GM03348 (cell line): ENCODE data around the gene ARSB.

Experiments
- DNase-seq: peaks from one replicate; pipeline ENCODE4 v3.0.0; 2012; ENCODE audit warnings: low spot score

The ARSB gene

GRCh38 chr5:78837836-78838235 is 147.3 kb downstream of the ARSB start:
- DNase-seq, result no peak

- DNase-seq, result no peak
These were observed 149.9 kb downstream of the ARSB start for GRCh38 chr5:78835176-78835575.

- no peak for DNase-seq
These were observed 151.8 kb downstream of the ARSB start for GRCh38 chr5:78833284-78833683.

DNA sequence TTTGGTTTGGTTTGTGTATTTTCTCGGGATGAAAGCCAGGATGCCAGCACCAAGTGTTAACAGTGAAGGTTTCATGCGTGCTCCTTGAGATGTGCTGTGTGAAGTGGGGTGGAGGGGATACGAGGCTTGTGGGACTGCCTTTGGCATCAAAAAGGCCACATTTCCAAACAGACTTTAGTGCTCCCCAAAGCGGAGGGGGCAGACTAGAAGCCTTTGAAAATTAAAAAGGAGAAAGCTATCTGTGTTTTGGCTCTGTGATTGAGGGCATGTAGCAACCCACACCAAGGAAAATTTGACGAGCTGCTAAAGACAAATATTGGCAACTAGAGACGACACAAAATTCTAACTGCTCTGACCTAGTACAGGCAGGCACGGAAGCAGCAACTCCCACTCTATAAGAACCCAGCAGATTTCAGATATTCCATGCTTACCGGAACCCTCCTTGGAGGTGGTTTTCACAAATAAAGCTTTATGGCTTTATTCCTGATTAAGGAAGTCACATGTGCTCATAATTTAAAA is 154.5 kb downstream of the ARSB start:
- no peak for DNase-seq

DNA sequence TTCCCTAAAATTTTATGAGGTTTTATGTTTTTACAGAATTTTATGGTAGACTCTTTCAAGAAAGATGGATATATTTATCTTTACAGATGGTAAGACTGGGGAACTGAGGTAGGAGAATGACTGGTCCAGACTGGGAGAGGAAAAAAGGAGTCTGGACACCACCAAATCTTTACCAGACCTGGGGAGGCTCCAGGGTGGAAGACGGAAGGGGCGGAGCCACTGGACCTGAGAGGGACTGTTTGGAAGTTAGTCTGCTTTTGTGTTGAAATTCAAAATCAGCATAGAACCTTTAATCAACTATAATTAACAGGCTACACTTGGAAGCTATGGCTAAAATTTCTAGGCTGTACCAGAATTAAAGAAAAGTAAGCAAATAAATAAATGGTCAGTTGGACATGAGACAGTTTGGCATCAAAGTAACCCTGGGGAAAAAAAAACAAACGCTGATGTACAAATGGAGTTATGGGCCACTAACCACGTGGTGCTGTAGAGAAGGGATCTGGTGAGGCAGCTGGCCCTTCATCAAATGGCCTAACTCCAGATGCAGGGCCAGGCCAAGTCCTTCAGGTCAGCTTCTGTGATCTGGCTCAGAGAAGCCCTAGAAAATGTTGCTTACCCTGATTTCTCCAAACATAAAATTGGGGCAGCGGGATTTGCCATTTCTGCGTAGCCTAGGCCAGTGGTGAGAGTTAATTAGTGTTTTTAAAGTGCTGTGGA is 155.1 kb downstream of the ARSB start:
- DNase-seq, result peak; percentile 17

DNA sequence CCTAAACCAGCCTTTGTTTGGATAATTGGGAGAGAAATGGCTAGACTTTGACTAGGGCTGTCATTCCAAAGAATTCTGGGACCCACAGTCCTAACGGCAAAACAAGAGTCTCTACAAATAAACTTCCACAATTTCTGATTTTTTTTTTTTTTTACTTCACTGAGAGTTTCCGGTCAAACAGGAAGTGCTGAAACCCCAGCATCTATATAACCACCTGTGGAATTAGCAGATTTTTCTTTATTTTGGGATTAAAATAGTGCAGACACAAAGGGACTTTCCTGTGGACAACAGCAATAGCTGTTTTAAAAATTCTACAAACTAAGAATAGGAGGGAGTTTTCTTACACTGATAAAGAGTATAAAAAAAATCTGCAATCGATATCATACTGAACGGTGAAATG is 157.4 kb downstream of the ARSB start:
- DNase-seq, result no peak

DNA sequence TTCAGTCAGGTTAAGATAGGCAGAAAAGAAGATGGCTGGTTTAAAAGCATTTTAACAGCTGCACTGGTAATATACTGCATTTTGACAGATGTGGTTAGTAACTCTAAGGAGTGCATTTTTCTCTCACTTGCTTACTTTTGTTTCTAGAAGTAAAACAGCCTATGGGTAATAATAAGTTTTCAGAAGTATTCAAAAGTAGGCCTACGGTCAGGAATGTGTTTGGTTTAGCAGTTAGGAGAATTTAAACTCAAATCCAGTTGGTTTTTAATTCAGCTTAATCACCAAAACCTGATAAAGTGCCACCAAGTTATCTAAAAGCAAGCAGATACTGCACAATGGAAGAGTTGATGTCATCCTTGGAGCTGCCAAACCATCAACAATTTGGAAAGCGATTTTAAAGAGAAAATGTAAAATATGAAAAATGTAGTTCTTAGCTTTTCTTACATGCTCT is 160.3 kb downstream of the ARSB start:
- DNase-seq, result peak; percentile 37

GRCh38 chr5:78823196-78823595 is 161.9 kb downstream of the ARSB start:
- no peak for DNase-seq

GRCh38 chr5:78821536-78822021 is 163.5 kb downstream of the ARSB start:
- DNase-seq, result no peak

DNA sequence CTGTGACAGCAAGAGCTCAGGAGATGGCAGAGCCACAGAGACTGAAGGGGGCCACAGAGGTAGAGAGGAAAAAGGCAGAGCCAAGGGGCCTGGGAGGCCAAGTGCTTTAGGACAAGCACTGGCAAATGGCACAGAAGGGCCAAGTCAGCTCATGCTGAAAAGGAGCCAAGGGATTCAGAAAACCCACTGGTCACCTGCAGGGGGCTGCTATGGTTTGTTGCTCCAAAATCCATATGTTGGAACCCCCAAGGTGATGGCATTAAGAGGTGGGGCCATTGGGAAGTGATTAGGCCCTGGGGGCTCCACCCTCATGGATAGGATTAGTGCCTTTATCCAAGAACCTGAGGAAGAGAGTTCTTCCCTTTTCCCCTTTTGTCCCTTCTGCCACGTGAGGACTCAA is 165.4 kb downstream of the ARSB start:
- no peak for DNase-seq

DNA sequence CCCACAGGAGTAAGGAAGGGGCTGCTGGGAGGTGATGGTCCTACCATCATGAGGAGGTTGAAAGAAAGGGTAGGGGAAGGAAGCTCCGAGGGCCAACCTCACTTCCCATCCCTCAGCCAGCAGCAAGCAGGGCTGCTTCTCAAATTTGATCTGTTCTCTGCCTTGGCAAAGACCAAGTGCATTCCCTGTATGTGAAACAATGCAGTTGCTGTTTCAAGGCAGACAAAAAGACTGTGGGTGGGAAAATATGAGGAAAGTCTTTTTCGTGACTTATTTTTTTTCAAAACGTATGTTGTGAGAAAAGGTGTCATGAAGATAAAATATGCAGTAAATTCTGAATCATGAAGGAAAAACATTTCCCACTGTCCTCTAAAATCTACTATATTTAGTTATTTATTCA is 165.9 kb downstream of the ARSB start:
- DNase-seq, result peak; percentile 32

DNA sequence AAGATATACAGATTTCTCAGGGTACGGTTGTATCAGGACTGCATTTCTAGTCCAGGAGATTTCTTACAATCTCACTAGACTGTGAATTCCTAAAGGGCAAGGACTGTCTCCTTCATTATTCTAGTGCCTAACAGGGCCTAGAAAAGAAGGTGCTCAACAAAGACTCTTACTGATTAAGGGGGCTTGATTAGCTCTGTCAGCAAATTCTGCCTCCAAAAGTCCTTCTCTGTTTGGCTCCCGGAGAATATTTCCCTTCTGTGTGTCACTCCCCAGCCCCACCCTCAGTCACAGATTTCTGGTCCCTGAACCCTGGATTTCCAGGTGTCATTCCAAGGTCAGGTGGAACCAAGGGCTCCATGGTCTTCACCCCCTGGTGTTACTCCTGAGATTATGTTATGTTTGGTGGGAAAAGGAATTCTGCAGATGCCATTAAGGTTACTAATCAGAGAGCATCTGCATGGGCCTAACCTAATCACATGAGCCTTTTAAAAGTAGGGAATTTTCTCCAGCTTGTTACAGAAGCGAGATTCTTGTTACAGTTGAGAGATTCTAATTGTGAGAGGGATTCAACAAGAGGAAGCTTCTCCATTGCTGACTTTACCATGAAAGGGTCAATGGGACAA is 168.9 kb downstream of the ARSB start:
- DNase-seq, result no peak

DNA sequence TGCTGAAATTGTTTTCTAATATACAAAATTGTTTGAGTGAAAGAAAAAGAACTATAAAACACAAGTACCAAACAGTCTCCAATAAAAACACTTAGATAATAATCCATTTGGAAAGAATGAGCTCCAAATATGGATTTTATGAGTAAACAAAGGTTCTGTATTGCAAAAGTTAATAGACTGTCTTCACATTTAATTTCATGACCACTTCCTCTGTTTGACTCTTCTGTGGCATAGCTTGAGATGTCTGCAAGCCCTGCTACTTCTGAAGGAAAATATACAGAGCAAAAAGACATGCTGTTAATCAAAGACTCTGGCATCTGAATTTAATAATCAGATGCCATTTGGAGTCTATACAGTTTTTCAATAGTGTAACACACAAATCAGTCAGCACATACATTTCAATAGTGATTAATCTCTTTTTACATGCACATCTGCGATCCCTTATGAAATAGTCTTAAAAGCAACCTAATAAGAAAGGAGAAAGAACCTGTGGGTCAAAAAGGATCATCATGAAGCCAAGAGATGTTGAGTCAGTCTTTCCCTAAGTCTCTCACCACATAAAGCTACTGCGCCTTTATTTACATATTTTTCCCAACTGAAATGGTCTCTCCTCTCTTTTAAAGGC is 171.1 kb downstream of the ARSB start:
- peak; percentile 29 for DNase-seq

GRCh38 chr5:78813286-78813685 is 171.8 kb downstream of the ARSB start:
- DNase-seq, result no peak

DNA sequence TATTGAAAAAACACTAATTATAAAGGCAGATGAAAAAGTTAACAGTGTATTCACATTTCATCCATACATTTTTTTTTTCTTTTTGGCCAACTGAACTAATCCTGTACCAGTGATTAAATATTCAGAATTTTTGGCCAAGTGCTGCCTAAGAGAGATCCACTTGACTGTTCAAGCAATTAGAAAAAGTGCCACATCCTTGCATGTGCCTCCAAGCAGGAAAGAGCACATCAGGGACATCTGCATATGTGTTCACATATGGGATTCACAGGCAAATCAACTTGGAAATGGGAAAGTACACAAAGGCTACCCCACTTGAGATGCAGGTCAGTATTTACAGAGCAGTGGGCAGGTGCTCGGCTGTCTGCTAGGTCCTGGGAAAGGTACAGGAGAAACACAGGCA is 173.2 kb downstream of the ARSB start:
- DNase-seq, result no peak

DNA sequence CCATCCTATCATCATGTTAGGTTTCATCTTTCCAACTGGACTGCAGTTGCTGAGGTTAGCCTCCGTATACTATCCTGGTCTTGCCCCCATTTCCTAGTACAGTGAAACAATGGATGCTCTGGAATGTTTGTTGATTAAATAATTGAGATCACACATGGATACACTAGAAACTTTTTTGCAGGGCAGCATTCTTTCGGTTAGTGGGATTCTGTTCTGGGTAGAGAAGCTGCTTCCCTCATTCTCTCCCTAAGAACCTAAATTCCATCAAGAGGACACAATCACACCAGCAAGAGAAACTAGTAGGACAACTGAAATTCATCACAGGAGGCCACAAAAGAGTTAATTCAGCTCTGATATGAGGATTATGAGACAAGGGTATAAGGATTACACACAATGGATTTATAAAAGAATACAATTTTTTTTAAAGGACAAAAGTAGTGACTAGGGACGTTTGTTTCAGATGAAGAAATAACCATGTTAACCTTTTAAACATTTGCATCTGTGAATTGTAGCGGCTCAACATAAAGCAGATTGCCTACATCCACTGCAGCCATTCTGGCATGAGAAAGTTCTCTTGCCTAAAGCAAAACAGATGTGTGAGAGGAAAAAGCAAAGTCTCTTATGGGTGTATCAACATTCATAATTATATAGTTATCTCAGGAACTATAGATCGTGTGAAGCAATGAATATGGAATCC is 173.8 kb downstream of the ARSB start:
- peak; percentile 26 for DNase-seq

DNA sequence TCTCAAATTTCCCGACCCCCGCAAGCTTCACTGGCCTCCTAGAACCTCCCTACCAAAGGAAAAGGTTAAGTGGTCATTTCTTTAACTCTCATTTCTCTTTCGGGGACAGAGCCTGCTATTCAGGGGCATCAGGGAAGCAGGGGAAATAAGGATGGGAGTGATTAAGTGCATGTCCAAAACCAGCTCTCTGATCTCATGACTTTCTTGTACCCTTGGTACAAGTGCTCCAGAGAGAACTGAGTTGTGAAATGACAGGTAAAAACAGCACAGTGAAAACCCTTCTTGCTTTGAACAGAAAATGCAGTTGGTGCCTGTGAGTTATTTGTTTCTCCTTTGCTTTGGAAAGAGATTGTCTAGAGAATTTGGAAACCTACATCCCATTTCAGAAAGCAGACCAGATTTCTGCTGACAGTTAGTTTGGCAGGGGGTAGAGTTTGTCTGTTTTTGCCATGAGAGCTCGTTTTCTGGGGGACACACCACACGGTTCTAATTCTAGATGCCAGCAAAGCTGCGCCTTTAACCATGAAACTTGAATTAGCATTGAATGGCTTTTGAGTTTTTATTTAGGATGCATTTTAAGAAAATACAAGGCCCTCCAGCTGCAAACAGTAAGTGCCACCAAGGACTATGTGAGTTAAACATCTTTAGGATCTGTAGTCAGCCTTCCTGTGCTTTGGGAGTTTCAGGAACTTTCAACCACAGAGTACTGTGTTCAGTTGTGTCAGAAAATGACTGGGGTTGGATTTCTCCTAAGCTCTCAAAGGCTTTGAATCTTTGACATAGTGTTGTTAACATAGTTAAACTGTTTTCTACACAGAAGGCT is 174.8 kb downstream of the ARSB start:
- no peak for DNase-seq

GRCh38 chr5:78809444-78809843 is 175.7 kb downstream of the ARSB start:
- DNase-seq, result no peak

GRCh38 chr5:78808818-78809217 is 176.3 kb downstream of the ARSB start:
- DNase-seq, result no peak

DNA sequence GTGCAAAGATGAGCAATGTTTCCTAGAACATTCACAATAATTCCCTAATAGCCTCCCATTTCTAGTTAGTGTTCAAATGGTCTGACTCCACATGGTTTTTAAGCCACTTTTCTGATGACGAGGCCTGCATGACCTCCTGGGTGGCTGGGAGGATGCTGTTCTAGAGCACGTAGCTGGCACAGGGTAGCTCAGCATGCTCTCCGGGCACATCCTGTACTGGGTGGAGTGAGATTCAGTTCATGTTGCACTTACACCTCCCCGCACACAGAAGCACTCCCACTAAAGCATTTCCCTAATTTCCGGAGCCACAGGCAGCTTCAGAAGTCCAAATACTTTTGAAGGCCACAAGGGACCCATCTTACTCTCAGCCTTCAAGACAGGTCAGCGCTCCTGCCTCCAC is 176.7 kb downstream of the ARSB start:
- no peak for DNase-seq

- DNase-seq, result peak; percentile 86
These were observed 178.6 kb downstream of the ARSB start for GRCh38 chr5:78806544-78806943.
